Kidney capillary endothelial cell (primary cell): Measurements from ENCODE around the gene RUNX2.

Experiments used
- DNase-seq: peaks from one replicate; pipeline ENCODE4 v3.0.0-alpha.2; 2018; ENCODE audit warnings: low spot score

Gene RUNX2

DNA sequence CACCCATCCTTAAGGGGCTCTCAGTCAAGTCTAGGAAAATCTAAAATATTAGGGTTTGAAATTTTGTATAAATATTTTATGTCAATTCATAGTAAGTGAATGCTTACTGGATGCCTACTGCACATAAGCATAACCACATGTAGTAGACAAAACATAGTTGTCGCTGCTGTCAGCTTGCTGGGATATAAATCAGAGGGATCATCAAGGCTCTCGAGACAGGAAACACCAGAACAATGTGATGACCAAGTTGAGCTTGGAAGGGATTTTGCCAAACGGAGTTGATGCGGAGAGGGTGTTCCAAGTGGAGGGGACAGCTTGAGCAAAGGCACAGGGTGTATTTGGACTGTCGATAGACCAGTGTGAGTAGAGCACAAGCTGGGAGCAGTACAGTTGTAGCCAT is 155.4 kb downstream of the RUNX2 start:
- DNase-seq = peak; percentile 53

DNA sequence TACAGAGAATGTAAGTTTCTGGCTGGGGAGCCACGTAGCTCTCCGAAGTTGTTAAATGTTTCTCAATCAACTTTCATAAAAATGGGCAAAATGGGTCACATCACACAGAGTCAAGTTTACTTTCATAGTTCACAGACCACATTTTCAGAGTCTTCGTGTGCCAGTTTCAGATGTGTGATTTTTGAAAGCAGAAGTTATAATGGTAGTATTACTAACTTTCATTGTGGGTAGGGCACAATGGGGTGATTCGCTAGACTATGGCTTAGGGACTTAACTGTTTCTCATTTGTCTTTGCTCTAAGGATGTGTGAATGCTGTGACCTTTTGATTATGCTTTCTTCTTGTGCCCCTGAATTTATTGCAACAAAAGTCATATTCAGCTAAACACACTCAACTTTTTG is 158.6 kb downstream of the RUNX2 start:
- no peak for DNase-seq

DNA sequence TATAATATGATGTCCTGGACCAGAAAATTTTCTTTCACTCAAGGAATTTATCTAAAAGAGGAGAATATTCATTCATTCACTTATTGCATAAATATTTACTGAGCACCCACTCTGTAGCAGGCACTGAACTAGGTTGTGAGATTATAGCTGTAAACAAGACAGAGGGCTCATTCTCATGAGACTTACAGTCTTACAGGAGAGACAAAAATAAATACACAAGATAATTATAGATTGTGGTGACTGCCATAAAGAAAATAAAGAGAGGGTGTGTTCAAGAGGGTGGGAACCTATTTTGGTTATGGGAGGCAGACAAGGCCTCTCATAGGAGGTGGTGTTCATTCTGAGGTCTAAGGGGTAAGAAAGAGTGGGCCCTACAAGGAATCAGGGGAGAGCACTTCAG is 159.5 kb downstream of the RUNX2 start:
- no peak for DNase-seq

DNA sequence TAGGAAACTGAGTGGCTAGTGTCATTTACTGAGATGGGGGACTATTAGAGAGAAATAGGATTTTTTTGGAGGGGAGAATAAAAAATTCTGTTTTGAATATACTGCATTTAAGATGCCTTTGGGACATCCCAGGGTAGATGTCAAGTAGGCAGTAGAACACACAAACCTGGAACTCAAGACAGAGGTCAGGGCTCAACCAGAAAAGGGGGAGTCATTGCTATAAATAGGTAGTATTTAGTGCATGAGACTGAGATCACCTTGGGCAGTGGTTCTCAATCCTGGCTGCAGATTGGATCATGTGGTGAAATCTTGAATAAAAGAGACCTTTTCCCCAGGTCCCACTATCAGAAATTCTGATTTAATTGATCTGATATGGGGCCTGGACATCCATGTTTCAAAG is 160.1 kb downstream of the RUNX2 start:
- DNase-seq = no peak

DNA sequence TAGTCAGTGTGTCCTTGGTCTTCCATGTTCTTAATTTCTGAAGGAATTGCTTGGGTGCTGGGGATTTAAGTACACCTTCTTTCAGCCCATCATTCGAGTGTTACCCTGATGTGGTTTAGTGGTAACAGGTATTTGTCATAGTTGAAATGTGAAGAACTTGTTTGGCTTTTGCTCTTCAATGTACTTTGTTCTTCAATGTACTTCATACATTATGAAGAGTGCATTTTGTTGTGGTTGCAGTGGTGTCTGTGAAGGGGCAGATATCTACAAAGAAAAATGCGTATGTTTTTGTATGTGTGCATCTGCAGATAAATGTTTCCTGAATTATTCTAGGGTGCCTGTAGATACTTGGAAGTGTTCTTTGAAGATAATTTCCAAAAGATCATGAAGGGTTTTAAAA is 160.8 kb downstream of the RUNX2 start:
- no peak for DNase-seq

DNA sequence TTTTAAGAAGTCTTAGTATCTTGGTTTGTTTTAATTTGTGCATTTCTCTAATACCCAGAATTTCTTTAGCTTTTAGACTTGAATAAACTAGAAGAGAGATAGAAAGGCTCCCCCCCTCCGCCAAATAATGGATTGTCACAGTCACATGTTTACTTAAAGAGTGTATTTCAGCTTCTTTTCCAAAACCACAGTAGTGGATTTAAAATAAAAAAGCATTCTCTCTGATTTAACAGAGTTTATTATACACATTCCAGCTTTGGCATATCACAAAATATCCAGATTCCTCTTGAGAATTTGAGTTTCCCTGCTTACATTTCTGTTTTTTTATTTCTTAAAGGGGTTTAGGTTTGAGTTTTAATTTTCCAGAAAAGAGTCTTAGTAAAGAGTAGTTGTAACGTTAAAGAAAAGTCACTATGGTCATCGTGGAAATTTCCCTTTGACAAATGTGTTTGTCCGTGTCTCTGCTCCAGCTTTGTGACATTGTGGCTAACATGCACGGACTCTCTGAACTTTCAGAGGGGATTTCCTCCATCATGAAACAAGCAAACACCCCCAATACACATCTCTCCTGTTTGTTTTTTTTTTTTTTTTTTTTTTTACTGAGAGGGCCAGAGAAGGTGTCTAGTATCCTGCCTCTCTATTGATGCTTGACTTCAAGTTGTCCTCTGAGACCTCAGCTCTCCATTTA is 163.1 kb downstream of the RUNX2 start:
- no peak for DNase-seq

DNA sequence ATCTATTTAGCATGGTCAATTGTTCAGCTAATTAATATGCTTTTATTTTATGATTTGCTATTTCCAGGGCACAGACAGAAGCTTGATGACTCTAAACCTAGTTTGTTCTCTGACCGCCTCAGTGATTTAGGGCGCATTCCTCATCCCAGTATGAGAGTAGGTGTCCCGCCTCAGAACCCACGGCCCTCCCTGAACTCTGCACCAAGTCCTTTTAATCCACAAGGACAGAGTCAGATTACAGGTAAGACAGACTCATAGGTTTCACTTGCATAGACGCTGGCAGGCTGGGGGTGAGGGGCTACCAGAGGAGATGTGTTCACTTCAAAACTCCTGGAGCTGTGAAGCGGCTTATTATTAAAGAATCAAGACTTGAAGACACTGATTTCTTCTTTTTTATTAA is 163.7 kb downstream of the RUNX2 start:
- no peak for DNase-seq

DNA sequence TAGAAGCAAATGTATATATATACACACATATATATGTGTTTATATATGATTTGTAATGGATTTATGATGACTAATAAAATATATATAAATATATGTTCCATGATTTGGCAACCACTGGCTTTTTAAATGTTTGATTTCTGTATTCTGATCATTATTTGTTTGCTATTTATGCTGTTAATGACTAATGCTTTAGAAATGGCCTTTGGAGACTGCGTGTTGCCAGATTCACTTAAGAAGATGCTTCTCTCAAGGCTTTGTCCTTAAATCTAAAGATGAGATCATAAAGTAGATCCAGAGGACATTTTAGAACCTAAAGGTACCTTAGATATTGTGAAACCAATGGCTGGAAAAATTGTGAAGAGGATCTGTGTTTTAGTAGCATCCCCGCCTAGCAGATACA is 165.6 kb downstream of the RUNX2 start:
- DNase-seq = no peak

DNA sequence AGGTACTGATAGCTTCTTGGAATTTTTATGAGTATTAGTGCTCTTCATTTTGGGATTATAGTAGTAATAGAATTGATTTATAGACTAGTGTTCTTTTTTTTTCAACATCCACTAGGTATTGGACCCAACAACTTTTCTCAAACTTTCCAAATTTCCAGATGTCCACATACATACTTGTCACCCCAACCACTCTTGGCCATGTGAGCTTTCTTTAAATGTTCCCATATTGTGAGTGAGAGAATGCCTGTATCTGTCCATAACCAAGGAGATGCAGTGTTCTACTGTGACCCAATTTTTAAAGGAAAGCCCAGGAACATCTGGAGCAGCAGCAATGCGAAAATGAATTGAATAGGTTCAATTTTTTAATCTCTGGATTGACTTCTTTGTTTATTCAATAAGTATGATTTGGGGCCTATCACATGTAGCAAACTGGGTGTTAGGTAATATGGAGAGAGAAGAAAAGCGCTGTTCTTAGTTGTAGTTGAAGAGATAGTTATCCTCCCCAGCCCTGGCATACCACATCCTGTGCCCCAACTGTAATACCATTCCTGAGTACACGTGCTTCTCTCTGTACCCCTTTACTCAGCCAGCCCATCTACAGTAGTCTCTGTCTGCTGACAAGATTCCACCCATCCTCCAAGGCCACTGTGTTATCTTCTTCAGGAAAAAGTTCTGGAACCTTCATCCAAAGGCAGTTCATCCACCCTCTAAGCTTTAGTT is 166.4 kb downstream of the RUNX2 start:
- DNase-seq = no peak

DNA sequence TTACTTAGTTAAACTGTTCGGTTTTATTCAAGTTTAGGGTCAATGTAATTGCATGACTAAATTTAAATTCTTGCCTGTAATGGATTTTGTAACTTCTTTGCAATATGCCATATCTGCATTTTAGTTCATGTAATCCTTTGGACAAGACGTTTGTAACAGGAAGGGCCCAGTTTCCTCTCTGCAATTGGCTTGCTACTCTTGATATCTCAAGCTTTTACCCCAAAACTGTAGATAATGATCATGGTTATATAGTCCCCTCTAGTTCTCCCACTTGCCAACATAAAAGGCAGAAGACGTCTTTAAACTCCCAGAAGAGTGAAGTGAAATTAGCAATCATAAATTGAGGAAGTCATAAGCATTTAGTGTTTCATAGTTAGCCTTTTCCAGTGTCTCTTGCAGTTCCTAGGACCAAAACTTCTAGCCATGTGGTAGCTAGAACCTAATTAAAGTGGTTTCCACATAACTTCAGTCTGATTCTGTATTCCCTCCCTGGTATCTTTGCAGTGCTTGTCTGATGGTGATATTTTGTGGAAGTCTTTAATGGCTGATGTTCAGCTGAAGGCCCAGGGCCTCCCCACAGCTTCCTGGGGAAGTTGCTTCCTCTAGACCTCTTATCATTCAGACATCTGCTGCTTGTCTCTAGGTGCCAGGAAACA is 167.4 kb downstream of the RUNX2 start:
- DNase-seq = no peak

DNA sequence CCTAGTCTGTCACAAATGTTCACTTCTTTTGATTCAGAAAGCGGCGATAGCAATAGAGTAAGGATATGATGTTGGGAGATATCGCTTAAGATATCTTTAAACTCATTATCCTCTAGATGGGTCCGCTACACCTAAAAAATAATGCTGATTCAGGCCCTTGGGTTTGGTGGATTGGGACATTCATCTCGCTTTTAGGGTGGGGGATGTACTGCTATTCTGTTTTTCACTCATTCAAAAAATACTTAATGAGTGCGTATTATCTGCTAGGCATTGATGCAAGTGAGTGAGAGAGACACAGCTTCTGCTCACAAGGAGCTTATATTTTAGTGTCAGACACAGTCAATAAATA is 167.9 kb downstream of the RUNX2 start:
- DNase-seq = no peak

DNA sequence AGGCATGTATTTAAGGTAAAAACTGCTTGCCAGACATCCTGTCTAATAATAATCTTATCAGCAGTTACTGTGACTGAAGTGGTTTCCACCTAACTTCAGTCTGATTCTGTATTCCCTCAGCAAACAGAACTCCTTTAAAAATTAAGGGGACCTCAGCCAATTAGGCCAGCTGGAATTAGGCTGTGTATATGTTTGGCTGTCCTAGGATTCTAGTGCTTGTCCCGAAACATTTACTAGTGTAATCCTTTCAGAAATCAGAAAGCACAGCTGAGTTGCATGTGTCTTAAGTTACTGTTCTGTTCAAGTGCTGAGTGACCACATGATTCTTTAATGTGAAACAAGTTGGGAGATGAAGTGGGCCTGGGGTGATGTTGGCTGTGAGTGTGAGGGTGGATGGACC is 170.5 kb downstream of the RUNX2 start:
- no peak for DNase-seq

DNA sequence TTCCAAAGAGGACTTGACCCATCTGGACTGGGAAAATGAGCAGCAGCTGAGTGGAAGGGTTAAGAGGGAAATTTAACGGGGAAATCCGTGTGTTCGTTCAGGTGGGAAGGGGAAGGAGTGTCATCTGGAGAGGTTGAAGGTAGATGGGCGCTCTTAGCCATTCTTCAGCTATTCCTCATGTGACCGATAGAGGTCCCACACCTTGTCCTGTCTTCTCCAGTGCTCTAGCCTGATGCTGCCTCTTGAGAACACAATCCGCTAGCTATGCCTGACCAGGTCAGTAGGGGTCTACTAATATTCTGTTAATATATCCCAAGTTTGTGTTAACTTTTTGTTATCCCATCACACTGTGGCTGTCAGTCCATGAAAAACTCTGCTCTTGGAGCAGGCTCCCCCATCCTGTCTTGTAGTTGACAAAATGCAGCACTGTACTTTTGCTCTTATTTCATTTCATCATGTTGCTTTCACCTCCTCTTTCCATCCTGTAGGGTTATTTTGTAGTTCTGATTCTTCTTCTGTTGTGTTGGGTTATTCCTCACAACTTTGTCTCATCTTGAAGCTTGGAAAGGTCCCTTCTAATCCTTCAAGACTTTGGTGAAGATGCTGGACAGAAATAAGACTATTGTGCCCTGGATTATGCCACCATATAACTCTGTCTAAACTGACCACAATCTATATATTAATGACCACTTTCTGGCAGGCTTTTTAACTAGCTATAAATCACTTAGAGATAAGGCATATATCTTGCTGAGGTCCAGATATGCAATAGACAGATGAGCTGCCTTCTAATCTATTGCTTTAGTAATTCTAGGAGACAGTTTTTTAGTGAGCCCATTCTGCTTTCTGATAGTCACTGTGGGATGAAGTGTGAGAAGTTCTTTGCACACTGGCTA is 173.0 kb downstream of the RUNX2 start:
- no peak for DNase-seq

DNA sequence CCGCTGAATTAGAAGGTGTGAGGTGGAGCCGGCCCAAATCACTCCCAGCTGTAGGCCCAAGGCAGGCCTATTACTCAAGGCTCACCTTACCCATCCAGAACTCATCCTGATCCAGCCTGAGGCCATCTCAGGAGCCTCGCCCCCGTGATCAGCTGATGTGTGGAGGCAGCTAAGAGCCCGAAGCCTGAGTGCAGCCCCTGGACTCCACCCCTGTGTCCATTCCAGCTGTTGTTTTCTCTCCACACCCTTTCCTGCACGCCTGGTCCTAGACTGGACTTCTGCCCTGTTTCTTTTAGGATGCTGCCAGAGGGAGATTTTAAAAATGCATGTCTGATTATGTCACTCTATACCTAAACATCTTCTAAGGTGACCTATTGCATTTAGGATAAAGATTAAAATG is 174.3 kb downstream of the RUNX2 start:
- DNase-seq = no peak

DNA sequence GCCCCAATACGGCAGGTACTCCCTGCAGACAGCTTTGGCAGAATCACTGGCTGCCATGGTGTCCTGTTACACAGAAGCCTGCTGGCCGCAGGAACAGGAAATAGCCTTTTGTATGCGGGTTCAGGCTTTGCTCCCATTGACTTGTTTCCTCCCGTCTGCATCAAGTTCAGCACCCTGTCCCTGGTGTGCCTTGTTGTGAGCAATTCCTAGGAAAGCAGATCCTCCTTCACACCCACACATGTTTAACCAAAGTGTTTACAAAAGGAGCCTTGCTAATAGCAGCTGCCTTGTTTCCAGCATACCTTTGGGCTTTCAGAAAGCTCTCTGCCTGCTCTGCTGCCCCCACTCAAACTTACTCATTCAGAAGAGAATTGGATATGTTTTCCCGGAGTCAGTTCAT is 176.8 kb downstream of the RUNX2 start:
- DNase-seq = no peak

DNA sequence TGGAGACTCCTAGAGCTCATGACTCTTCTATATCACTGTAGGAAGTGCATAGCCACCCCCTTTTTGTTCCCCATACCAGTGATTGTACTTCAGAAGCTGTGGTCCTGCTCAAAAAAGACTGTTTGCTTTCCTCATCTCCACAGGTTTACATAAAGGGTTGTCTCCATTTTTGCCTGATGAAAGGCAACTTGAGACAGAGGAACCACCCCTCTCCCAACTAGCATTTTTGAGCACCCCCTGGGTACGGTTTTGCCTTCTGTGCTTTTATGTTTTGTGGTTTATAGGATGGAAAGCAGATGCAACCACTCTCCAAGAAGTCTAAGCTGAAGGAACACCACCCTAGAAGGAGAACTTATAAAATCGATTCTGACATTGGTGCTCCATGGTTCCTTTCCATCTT is 177.3 kb downstream of the RUNX2 start:
- no peak for DNase-seq

DNA sequence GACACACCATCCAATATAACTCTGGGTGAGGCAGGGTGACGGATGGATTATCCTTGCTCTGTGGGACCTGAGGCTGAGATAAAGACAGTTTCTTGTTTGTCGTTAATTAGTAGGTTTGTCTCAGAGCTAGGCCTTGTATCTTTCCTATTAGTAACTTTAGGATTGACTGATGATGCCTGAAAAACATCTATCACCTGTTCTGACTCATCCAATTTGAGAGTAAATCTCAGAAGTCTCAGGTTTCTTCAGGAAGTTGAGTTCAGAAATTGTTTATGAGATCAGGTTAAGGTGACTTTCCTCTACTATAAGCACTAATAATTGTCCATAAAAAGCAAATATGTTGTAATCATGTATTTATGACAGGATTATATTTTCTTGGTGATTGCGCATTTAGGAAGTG is 179.1 kb downstream of the RUNX2 start:
- no peak for DNase-seq

DNA sequence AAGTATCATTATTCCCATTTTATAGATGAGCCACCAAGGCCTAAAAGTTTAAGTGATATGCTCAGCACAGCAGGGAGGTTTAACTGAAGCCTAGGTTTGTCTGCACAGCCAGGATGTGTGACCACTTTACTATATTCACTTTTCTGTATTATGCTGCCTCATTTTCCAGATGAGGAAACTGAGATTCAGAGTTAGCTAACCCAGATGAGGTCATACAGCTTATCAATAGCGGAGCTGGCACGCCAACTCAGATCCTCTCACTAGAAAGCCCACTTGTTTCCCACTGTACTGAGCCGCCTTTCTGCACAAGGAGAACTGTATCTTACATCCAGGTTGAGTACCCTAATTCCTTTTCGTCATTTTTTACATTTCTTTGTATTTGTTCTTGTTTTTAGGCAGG is 181.3 kb downstream of the RUNX2 start:
- DNase-seq = no peak

DNA sequence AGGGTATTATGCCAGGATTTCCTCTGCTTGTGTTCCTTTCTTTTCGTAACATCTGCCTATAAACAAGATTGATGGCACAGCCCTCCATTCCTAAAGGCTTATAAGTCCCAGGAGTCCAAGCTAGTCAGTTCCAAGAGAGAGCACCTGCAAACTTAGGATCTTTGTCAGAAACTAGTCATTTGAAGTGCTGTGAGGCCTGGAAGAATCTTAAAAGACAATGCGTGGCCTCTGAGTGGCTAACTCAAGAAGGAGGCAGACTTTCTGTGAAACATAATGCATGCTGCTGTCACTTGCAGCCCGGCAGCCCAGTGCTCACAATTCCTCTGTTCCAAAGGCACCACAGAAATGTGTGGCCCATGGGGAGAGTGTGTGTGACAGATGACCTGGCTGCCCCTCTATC is 184.6 kb downstream of the RUNX2 start:
- no peak for DNase-seq

DNA sequence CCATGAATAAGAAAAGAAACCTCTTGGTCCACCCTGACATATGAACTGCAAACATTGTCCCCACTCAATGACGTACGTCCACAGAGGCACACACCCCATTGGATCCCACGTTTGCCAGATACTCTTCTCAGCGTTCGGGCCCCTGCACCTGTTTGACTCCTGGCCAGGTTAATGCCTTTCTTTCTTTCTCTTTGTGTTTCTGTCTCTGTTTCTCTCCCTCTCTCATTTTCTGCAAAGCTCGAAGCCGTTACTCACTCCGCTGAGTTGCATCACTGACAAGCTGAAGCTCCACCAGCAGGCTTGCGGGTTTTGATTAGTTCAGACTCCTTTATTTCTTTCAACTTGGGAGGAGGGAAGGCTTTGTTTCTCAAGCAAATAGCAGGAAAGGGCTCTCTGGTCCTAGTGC is 185.1 kb downstream of the RUNX2 start:
- DNase-seq = no peak

DNA sequence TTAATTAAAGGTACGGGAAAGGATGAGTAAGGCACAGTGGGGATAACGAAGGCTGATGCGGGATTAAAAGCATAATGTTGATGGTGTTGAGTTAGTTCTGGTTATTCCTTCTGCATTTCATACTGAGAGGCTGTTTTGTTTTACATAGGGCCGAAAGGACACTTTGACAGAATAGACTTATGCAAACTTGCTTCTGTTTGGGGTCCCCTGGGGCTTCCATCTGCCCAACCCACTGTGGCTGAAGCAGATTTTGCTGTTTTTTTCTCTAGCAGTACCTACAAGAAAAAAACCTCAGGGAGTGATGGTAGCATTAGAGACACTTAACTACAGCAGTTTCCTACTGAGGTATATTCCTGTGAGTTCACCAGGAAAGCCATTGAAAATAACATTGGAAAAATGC is 185.7 kb downstream of the RUNX2 start:
- no peak for DNase-seq

DNA sequence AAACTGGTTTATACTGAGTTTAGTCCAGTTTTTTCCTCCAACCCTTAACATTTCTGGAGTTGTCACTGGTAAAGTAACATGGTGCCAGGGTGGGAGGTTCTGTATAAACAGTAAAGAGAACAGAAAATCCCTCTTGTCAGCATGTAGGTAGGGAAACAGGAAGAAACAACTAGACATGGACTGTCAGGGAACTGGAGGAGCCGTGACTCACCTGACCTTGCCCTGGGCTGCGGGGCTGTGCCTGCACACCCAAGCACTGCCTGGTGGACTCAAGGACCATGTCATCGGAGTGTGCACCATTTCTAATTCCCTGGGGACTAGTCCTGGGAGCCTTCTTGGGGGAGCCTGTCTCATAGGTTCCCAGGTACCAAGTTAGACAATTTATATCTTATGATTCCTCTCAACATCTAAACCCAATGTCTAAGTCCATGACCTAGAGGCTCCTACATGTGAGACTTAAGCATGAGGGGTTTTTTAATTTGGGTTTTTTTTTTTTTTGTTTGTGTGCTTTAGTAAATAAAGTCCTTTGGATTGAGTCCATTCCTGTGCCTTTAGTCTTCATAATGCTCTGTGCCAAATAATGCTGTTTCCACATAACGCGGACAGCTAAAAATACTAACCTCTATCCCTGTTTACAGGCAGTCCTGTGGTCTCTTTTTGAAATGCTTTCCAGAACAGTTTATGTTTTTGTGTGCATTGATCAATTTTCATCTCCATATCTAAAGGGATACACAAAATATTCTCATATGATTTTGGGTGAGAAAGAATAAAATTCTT is 186.5 kb downstream of the RUNX2 start:
- DNase-seq = no peak
